ENCODE measurements around the gene CMTM4.

The CMTM4 gene

GRCh38 chr16:66719246-66719645 is 22.7 kb upstream of the CMTM4 start:
- no peak for TF ChIP-seq CTCF (IDR thresholded peaks at IDR 0.05; ENCODE audit: control extremely low read depth, extremely low read depth, low read depth, missing control alignments)
- ChIA-PET CTCF (no interaction called here), POLR2A (no interaction called here)
- no peak for DNase-seq (ENCODE audit: extremely low spot score)

DNA sequence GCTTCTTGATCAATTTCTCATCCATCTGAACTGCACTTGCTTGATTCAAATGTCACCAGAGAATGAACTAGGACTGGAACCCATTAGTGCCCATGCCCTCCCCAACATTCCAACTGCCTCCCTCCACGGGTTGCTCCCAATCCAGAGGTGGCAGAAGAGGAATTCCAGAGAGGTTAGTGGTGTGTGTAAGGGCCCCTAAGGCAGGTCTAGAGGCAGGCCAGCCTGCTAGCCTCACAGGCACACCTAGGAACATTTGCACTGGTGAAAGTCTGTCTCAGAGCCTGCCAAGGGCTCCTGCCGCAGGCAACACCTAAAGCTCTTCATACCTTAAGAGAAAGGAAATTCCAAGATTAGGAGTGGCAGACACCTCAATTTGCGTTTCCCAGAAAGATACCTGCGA is 21.2 kb upstream of the CMTM4 start:
- POLR2A ChIA-PET, result no interaction called here
- DNase-seq (ENCODE audit: extremely low spot score), result no peak
- no peak for TF ChIP-seq CTCF (IDR thresholded peaks at IDR 0.05; ENCODE audit: control extremely low read depth, extremely low read depth, low read depth, missing control alignments)
- CTCF ChIA-PET, result interaction anchor here (0.9 kb wide), 1 partner anchor 18 kb away, joined by 3 read pairs; no protein-coding TSS in a partner anchor

GRCh38 chr16:66717112-66717675 is 20.7 kb upstream of the CMTM4 start:
- POLR2A ChIA-PET, result interaction anchor here (0.7 kb wide), 1 partner anchor 1232 kb away, joined by 6 read pairs; no protein-coding TSS in a partner anchor
- DNase-seq (ENCODE audit: extremely low spot score), result no peak
- peak; percentile 26 for TF ChIP-seq CTCF (IDR thresholded peaks at IDR 0.05; ENCODE audit: control extremely low read depth, extremely low read depth, low read depth, missing control alignments)
- CTCF ChIA-PET, result no interaction called here

DNA sequence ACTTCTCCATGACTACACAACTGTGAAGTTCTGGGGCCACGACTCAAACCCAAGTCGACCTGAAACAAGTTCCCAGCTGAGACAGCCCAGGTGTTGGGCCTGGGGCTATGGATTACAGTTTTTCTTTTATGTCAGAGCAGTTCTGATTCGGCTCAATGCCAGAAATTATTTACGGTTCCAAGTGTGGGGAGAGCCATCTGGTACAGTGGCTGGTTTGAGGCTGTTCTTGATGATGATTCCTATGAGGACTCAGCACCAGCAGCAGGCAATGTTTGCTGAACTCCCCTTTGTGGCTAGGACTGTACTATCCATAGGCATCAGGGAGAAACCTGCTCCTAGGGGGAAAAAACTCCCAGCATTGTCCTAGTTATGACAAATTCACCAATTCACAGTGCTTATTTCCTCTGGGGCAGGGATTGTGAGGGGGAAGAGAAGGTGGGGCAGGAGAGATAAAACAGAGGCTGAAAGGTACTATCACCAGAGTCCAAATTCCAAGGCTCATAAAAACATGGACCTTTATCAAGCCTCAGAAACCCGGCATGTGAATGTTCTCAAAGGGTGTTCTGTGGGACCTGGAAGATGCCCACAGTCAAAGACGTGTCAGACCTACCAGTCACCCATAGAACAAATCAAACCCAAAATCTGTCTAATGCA is 18.2 kb upstream of the CMTM4 start:
- TF ChIP-seq CTCF (IDR thresholded peaks at IDR 0.05; ENCODE audit: control extremely low read depth, extremely low read depth, low read depth, missing control alignments), result no peak
- CTCF ChIA-PET, result interaction anchor here (0.9 to 1.3 kb wide), 3 partner anchors 11 to 64 kb away, joined by 3 to 9 read pairs (median 4); no protein-coding TSS in a partner anchor
- POLR2A ChIA-PET, result no interaction called here
- no peak for DNase-seq (ENCODE audit: extremely low spot score)

DNA sequence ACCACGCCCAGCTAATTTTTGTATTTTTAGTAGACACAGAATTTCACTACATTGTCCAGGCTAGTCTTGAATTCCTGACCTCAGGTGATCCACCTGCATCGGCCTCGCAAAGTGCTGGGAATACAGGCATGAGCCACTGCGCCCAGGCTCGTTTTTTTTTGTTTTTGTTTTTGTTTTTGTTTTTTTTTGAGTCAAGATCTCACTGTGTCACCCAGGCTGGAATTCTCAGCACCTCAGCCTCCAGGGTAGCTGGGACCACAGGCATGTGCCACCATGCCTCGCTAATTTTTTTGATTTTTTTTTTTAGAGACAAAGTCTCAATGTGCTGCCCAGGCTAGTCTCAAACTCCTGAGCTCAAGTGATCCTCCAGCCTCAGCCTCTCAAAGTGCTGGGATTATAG is 17.5 kb upstream of the CMTM4 start:
- DNase-seq (ENCODE audit: extremely low spot score), result no peak
- ChIA-PET CTCF (no interaction called here), POLR2A (no interaction called here)
- no peak for TF ChIP-seq CTCF (IDR thresholded peaks at IDR 0.05; ENCODE audit: control extremely low read depth, extremely low read depth, low read depth, missing control alignments)

GRCh38 chr16:66713076-66713475 is 16.5 kb upstream of the CMTM4 start:
- ChIA-PET POLR2A (no interaction called here), CTCF (interaction anchor here (0.6 to 1.8 kb wide), 5 partner anchors 12 to 306 kb away, joined by 3 to 8 read pairs (median 3); no protein-coding TSS in a partner anchor)
- no peak for TF ChIP-seq CTCF (IDR thresholded peaks at IDR 0.05; ENCODE audit: control extremely low read depth, extremely low read depth, low read depth, missing control alignments)
- no peak for DNase-seq (ENCODE audit: extremely low spot score)

All from GM10248 (cell line).